ENCODE results near the gene CAMK4.

The CAMK4 gene

GRCh38 chr5:111422747-111423720 is 198.8 kb downstream of the CAMK4 start:
- no peak for DNase-seq (ENCODE audit: low read depth, low spot score)
- H3K4me3 ChIP-seq (ENCODE audit: low read depth, low read length) = no peak overlapping the region
- in situ Hi-C loops (cut with HindIII; ENCODE audit: low sequenced_read_pairs) = no loop called here
- no peak for TF ChIP-seq CTCF (IDR thresholded peaks at IDR 0.05; ENCODE audit: low read depth, low read length)

- H3K4me3 ChIP-seq (ENCODE audit: low read depth, low read length) = no peak overlapping the region
- DNase-seq (ENCODE audit: low read depth, low spot score) = no peak
- TF ChIP-seq CTCF (IDR thresholded peaks at IDR 0.05; ENCODE audit: low read depth, low read length) = no peak
- in situ Hi-C loops (cut with HindIII; ENCODE audit: low sequenced_read_pairs) = no loop called here
These were observed 201.0 kb downstream of the CAMK4 start for GRCh38 chr5:111425205-111425604.

GRCh38 chr5:111427762-111428161 is 203.6 kb downstream of the CAMK4 start:
- no peak overlapping the region for H3K4me3 ChIP-seq (ENCODE audit: low read depth, low read length)
- in situ Hi-C loops (cut with HindIII; ENCODE audit: low sequenced_read_pairs) = no loop called here
- no peak for TF ChIP-seq CTCF (IDR thresholded peaks at IDR 0.05; ENCODE audit: low read depth, low read length)
- DNase-seq (ENCODE audit: low read depth, low spot score) = no peak

GRCh38 chr5:111432883-111433536 is 208.8 kb downstream of the CAMK4 start:
- no peak overlapping the region for H3K4me3 ChIP-seq (ENCODE audit: low read depth, low read length)
- no peak for DNase-seq (ENCODE audit: low read depth, low spot score)
- TF ChIP-seq CTCF (IDR thresholded peaks at IDR 0.05; ENCODE audit: low read depth, low read length) = no peak
- in situ Hi-C loops (cut with HindIII; ENCODE audit: low sequenced_read_pairs) = no loop called here

GRCh38 chr5:111434800-111435199 is 210.6 kb downstream of the CAMK4 start:
- TF ChIP-seq CTCF (IDR thresholded peaks at IDR 0.05; ENCODE audit: low read depth, low read length) = no peak
- no peak for DNase-seq (ENCODE audit: low read depth, low spot score)
- in situ Hi-C loops (cut with HindIII; ENCODE audit: low sequenced_read_pairs) = no loop called here
- H3K4me3 ChIP-seq (ENCODE audit: low read depth, low read length) = no peak overlapping the region

- in situ Hi-C loops (cut with HindIII; ENCODE audit: low sequenced_read_pairs) = no loop called here
- no peak overlapping the region for H3K4me3 ChIP-seq (ENCODE audit: low read depth, low read length)
- TF ChIP-seq CTCF (IDR thresholded peaks at IDR 0.05; ENCODE audit: low read depth, low read length) = no peak
- peak; percentile 46 for DNase-seq (ENCODE audit: low read depth, low spot score)
These were observed 215.4 kb downstream of the CAMK4 start for GRCh38 chr5:111439473-111440075.
